ENCODE results near the gene SLTM. TPM values are rescaled to one million over a fixed set of nuclear protein-coding genes. Genes with fewer than 3 reads are reported as not detected.

SLTM gene
- total and polyA plus RNA-seq, 8 donors = 57.4 to 154 (median 130) TPM

- Histone ChIP-seq H3K27ac (no peak overlapping the region), H3K36me3 (no peaks in the 10 kb centered on the region), H3K4me1 (peaks cover 0 to 40% of the 10 kb centered on the region in 2 donors), H3K4me3 (no peak overlapping the region), H3K9me3 (no peaks in the 10 kb centered on the region), H3K27me3 (no peaks in the 10 kb centered on the region)
- DNase-seq (no peak), ATAC-seq (no peak)
- TF ChIP-seq CTCF (IDR thresholded peaks at IDR 0.05) = no peak
- intact Hi-C loops (cut with DNase I) = no loop called here
Measured at GRCh38 chr15:58977887-58978286, 44.4 kb upstream of the SLTM start.

DNA sequence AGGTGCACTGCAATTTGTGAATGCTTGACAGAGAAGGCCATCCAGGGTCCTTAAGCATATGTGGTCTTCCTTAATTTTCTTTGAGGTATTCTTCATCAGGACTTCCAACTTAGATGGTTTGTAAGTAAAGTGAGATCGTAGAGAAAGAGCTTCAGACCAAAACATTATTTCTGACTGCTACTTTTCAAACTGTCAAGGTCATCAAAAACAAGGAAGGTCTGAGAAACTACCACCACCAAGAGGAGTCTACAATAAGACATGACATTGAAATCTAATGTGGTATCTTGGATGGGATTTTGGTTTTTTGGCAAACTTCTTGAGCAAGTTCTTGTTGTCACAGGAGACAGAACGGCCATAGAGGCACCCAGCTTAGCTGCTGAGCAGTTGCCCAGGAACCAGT is 34.0 kb upstream of the SLTM start:
- no peak for TF ChIP-seq CTCF (IDR thresholded peaks at IDR 0.05)
- H3K4me1 ChIP-seq = no peaks in the 10 kb centered on the region
- H3K27me3 ChIP-seq = no peaks in the 10 kb centered on the region
- H3K27ac ChIP-seq = no peak overlapping the region
- no peak for DNase-seq
- no peaks in the 10 kb centered on the region for H3K36me3 ChIP-seq
- H3K9me3 ChIP-seq = no peaks in the 10 kb centered on the region
- intact Hi-C loops (cut with DNase I) = no loop called here
- ATAC-seq = no peak
- no peak overlapping the region for H3K4me3 ChIP-seq

- intact Hi-C loops (cut with DNase I) = no loop called here
- Histone ChIP-seq H3K27me3 (no peaks in the 10 kb centered on the region), H3K9me3 (no peaks in the 10 kb centered on the region), H3K4me3 (no peak overlapping the region), H3K27ac (no peak overlapping the region), H3K4me1 (no peaks in the 10 kb centered on the region), H3K36me3 (no peaks in the 10 kb centered on the region)
- DNase-seq = no peak
- no peak for TF ChIP-seq CTCF (IDR thresholded peaks at IDR 0.05)
- no peak for ATAC-seq
Measured at GRCh38 chr15:58966698-58967097, 33.2 kb upstream of the SLTM start.

DNA sequence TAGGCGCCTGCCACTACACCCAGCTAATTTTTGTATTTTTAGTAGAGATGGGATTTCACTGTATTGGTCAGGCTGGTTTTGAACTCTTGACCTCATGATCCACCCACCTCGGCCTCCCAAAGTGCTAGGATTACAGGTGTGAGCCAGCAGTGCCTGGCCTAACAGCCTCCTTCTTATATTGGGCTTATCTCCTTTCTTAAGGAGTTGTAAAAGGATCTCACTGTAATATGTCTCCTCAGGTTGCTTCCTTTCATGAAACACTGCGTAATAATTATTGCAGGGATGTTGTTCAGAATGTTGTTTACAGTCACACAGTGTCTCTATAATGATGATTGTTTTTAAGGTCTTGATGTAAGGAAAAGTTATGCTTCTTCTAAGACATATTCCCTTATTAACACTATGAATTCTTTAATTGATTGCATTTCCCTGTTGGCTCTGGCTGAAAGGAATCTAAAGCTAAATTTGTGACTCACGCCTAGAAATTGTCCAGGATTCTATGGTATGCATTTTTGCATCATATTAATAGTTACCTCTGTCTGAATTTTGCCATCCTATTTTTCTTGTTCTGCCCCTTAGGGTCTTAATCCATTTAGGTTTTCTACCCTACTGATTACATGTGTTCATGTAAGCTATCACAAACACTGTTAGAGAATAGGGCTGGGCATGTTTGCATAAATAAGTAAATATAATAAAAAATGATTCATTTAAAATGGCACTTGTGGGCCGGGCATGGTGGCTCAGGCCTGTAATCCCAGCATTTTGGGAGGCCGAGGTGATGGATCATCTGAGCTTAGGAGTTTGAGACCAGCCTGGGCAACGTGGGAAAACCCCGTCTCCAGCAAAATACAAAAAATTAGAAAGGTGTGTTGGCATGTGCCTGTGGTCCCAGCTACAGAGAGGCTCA is 29.4 kb upstream of the SLTM start:
- DNase-seq (no peak), ATAC-seq (no peak)
- intact Hi-C loops (cut with DNase I) = no loop called here
- TF ChIP-seq CTCF (IDR thresholded peaks at IDR 0.05) = no peak
- no peaks in the 10 kb centered on the region for H3K27me3 ChIP-seq
- H3K27ac ChIP-seq = no peak overlapping the region
- no peaks in the 10 kb centered on the region for H3K36me3 ChIP-seq
- no peaks in the 10 kb centered on the region for H3K4me1 ChIP-seq
- no peaks in the 10 kb centered on the region for H3K9me3 ChIP-seq
- no peak overlapping the region for H3K4me3 ChIP-seq

DNA sequence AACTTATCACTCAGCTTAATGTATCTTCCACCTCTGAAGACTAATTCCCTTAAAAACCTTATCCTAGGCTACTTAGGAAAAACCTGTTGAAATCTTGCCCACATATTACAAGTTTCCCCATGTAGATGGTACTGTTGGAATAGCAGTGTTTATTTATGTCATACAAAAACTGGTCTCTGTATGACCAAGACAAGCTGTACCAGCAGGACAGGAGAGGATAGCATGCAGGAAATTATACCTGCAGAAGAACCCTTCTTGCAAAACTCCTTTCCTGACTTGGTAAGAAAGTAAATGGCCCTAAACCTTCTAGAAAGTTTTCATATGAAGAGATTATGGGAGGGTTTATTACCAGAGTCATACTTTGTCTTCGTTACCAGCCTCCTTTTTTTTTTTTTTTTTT is 28.7 kb upstream of the SLTM start:
- intact Hi-C loops (cut with DNase I) = no loop called here

More for the DNA sequence above, 28.7 kb upstream of the SLTM start:
- Histone ChIP-seq H3K36me3 (no peaks in the 10 kb centered on the region), H3K9me3 (no peaks in the 10 kb centered on the region), H3K4me3 (no peak overlapping the region), H3K4me1 (no peaks in the 10 kb centered on the region), H3K27me3 (no peaks in the 10 kb centered on the region), H3K27ac (no peak overlapping the region)
- no peak for ATAC-seq
- DNase-seq = no peak
- TF ChIP-seq CTCF (IDR thresholded peaks at IDR 0.05) = no peak

Data from left lung (tissue), 10 donors.